Measurements from ENCODE around the gene GHRL.

Gene GHRL

DNA sequence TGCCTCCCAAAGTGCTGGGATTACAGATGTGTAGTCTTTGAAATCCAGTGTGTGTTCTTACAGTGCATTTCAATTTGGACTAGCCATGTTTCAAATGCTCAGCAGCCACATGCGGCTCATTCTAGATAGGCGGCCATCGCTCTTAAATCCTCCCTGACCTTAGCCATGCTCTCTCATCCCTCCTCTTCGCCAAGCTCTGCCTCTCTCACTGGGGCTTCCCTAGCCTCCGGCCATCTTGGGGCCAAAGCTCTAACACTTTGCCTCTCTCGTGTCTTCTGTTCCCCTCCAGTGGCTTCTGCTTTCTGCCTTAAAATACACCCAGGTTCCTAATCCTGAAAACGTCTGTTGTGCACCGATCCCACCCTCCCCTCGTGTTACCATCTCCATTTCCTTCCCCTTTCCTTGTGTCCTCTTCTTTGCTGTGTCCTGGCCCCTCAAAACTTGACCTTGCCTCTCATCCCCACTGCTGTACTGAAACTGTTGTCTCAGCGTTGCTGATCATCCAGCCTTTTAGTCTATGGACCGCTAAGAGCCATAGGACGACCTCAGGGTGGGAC, 1.4 kb upstream of the GHRL start:
- in situ Hi-C loops (cut with HindIII; ENCODE audit: low sequenced_read_pairs): no loop called here
- H3K4me3 ChIP-seq (ENCODE audit: low read depth, low read length): no peak overlapping the region
- no peak for DNase-seq (ENCODE audit: low read depth)
- TF ChIP-seq, protein P1, sequence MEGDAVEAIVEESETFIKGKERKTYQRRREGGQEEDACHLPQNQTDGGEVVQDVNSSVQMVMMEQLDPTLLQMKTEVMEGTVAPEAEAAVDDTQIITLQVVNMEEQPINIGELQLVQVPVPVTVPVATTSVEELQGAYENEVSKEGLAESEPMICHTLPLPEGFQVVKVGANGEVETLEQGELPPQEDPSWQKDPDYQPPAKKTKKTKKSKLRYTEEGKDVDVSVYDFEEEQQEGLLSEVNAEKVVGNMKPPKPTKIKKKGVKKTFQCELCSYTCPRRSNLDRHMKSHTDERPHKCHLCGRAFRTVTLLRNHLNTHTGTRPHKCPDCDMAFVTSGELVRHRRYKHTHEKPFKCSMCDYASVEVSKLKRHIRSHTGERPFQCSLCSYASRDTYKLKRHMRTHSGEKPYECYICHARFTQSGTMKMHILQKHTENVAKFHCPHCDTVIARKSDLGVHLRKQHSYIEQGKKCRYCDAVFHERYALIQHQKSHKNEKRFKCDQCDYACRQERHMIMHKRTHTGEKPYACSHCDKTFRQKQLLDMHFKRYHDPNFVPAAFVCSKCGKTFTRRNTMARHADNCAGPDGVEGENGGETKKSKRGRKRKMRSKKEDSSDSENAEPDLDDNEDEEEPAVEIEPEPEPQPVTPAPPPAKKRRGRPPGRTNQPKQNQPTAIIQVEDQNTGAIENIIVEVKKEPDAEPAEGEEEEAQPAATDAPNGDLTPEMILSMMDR (IDR thresholded peaks at IDR 0.05; ENCODE audit: low read depth, low read length, missing control alignments): no peak

DNA sequence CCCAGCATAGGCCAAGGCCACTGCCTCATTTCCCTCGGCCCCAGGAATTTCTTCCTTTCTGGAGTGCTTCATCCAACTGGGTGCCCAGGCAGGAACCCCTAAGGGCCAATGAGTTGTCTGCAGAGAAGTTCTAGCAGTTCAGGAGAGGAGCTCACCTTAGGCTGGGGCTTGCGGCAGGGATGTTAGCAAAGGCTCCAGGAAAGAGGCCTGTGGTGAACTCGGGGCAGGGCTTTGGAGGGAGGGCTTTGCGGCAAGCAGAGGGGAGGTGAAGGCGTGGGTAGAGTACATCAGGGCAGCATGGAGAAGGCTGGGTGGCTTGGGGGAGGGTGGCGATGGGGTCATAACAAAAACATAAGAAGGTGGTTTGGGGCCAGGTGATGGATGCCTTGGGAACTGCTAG, 1.1 kb downstream of the GHRL start:
- H3K4me3 ChIP-seq (ENCODE audit: low read depth, low read length): no peak overlapping the region
- TF ChIP-seq, protein P1 (IDR thresholded peaks at IDR 0.05; ENCODE audit: low read depth, low read length, missing control alignments): no peak
- in situ Hi-C loops (cut with HindIII; ENCODE audit: low sequenced_read_pairs): no loop called here
- DNase-seq (ENCODE audit: low read depth): no peak

DNA sequence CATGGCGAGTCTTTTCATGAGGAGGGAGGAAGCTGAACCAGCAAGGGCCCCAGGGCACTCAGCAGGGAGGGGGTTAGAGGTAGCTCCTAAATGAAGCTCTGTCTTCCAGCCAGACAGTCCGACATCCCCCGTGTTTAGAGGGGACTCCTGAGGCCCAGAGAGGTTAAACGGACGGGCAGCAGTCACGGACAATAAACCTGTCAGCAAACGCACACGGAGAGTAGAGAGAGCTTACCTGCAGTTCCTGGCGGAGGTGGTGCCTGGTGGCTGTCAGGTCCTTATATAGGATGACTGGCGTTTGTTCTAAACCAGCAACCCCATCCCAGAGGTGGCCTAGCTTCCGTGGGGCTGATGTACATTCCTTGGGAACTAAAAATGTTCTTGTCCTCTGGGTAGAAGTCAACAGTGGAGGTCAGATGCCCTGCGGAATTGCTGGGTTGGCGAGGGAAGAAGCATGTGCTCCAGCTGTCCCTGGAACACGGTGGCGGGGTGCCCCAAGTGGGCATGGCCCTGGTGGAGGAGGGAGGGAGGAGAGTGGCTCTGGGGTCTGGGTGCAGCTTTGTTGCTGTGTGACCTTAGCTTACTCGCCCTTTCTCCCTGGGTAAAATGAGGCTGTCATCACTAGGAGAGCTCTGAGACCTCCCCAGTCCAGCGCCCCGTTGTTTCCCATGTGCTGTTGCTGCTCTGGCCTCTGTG, 2.1 kb downstream of the GHRL start:
- DNase-seq (ENCODE audit: low read depth): no peak
- in situ Hi-C loops (cut with HindIII; ENCODE audit: low sequenced_read_pairs): no loop called here

DNA sequence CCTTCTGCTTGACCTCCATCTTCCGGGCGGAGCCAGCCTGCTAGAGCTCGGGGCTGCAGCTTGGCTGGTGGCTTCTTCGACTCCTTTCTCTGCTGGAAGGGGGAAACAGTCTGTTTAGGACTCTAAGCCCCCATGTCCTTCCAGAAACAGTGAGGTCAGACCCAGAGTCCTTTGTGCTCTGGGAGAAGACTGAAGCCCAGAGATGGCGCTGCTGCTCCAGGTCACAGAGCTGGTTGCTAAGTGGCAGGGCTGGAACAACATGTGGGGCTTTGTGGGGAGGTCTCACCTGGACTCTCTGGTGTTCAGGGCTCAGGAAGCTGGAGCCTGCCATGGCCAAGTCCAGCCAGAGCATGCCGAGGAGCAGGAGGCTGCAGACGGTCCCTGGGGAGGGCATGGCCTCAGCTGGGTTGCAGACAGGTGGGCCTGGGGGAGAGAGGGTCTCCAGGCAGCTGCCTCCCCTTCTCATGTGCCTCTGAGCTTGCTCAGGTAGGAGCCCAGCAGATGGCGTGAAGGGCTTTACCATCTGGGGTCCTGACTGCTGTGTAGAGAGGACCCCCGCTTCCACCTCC, 2.9 kb downstream of the GHRL start:
- in situ Hi-C loops (cut with HindIII; ENCODE audit: low sequenced_read_pairs): no loop called here
- DNase-seq (ENCODE audit: low read depth): no peak
- TF ChIP-seq, protein P1 (IDR thresholded peaks at IDR 0.05; ENCODE audit: low read depth, low read length, missing control alignments): no peak
- no peak overlapping the region for H3K4me3 ChIP-seq (ENCODE audit: low read depth, low read length)

More for the DNA sequence above, 2.1 kb downstream of the GHRL start:
- H3K4me3 ChIP-seq (ENCODE audit: low read depth, low read length): no peak overlapping the region
- TF ChIP-seq, protein P1 (IDR thresholded peaks at IDR 0.05; ENCODE audit: low read depth, low read length, missing control alignments): no peak

DNA sequence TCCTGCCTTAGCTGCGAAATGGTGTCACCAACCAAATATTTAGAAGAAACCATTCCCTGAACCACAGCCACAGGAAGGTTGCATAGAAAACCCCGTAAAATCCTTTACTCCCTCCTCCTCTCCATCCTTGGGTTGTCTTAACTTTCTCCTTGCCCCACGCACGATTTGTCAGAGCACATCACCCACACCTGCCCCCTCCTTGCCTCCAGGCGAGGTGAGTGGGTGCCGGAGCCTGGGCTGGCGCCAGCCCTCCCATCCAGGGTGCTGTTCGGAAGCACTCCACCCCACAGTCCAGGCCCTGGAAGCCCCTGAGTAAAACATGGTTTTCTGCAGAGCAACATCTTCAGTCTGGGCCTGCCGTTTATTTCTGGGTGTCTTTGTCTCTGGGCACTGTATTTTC, 3.7 kb downstream of the GHRL start:
- in situ Hi-C loops (cut with HindIII; ENCODE audit: low sequenced_read_pairs): no loop called here
- DNase-seq (ENCODE audit: low read depth): no peak
- no peak overlapping the region for H3K4me3 ChIP-seq (ENCODE audit: low read depth, low read length)
- TF ChIP-seq, protein P1 (IDR thresholded peaks at IDR 0.05; ENCODE audit: low read depth, low read length, missing control alignments): no peak

DNA sequence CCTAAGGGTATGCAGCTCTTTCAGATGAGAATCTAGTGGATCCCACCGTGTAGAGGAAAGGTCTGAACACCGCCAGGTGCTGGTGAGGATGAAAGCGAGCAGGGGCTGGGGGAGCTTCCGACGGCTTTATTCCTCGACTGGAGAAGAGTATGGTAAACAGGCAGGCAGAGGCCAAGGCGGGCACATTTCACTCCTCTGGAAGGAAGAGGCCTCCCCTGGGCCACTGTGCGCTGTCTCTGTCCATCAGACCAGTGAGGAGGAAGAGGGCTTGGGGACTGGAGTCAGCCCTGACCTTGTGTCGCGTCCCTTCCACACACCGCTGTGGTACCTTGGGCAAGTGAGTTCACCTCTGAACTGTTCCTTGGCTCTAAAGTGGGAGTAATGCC, 4.2 kb downstream of the GHRL start:
- in situ Hi-C loops (cut with HindIII; ENCODE audit: low sequenced_read_pairs): no loop called here
- DNase-seq (ENCODE audit: low read depth): no peak
- TF ChIP-seq, protein P1 (IDR thresholded peaks at IDR 0.05; ENCODE audit: low read depth, low read length, missing control alignments): no peak
- H3K4me3 ChIP-seq (ENCODE audit: low read depth, low read length): no peak overlapping the region

Measured in astrocyte of the cerebellum (primary cell).